IMR-90 (cell line): ENCODE measurements around the gene APOA4.

Experiments used
- CTCF ChIP-seq: conservative IDR thresholded peaks from 2 replicates; pipeline ENCODE4 v1.5.1; 2012; ENCODE audit warnings: mild to moderate bottlenecking, low read depth, low read length, improper control_type of control experiment
- MAFK ChIP-seq: IDR thresholded peaks from 2 replicates; pipeline ENCODE4 v1.6.1; 2012; ENCODE audit warnings: low read depth, low read length, improper control_type of control experiment
- MXI1 ChIP-seq: IDR thresholded peaks from 2 replicates; pipeline ENCODE4 v1.6.1; 2012; ENCODE audit warnings: low read depth, mild to moderate bottlenecking, low read length, moderate library complexity, borderline replicate concordance
- RAD21 ChIP-seq: IDR thresholded peaks from 2 replicates; pipeline ENCODE4 v1.6.1; 2012; ENCODE audit warnings: low read length, improper control_type of control experiment
- SMC3 ChIP-seq: fragments of 150-350 bp; IDR thresholded peaks from 2 replicates; pipeline ENCODE4 v1.6.1; 2016; ENCODE audit warnings: low read depth, mild to moderate bottlenecking, antibody characterized with exemption, low read length, moderate library complexity
- USF2 ChIP-seq: fragments of 150-350 bp; IDR thresholded peaks from 2 replicates; pipeline ENCODE4 v1.6.1; 2017; ENCODE audit warnings: mild to moderate bottlenecking, antibody characterized with exemption, low read length, low read depth

- no peak for TF ChIP-seq MAFK
- no peak for TF ChIP-seq CTCF
- TF ChIP-seq SMC3: no peak
- TF ChIP-seq MXI1: no peak
- TF ChIP-seq RAD21: no peak
- TF ChIP-seq USF2: no peak
Observed at GRCh38 chr11:116792144-116792868, 30.8 kb downstream of the APOA4 start.
